ENCODE results near the gene NTN5.

The NTN5 gene

DNA sequence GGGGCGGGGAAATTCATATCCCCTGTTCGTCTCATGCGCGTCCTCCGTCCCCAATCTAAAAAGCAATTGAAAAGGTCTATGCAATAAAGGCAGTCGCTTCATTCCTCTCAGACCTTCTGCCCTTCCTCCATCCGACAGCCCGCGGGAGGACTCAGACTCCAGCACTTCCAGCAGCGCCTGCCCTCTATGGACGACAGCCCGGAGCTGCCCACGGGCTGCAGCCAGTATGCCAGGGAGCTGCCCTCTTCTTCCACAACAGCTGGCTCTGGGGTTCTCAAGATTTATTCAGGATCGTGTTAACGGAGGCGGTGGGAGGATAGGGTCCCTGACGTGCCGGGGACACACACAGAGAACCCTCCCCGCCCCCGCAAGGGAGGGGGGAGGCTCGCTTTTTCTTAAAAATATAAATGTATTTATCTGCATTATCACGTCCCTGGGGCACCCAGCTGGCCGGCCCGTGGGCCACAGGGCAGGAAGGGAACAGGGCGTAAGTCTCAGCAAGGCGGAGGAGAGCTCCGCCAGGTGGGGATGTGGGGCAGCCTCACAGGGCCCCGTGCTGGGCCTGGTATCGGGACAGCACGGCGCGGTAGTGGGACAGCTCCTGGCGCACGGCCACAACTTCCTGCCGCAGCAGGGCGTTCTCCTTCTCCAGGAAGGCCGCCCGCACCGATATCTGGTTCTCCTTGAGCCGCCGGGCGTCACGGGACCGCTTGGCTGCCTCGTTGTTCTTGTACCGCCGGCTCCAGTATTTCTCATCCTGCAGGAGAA lies 42.3 kb downstream of the NTN5 start:
- TF ChIP-seq POLR2AphosphoS5 (IDR thresholded peaks at IDR 0.05; ENCODE audit: low read depth) = peak; percentile 52; the same call in 1 of the 2 replicates
- TF ChIP-seq, protein P1, sequence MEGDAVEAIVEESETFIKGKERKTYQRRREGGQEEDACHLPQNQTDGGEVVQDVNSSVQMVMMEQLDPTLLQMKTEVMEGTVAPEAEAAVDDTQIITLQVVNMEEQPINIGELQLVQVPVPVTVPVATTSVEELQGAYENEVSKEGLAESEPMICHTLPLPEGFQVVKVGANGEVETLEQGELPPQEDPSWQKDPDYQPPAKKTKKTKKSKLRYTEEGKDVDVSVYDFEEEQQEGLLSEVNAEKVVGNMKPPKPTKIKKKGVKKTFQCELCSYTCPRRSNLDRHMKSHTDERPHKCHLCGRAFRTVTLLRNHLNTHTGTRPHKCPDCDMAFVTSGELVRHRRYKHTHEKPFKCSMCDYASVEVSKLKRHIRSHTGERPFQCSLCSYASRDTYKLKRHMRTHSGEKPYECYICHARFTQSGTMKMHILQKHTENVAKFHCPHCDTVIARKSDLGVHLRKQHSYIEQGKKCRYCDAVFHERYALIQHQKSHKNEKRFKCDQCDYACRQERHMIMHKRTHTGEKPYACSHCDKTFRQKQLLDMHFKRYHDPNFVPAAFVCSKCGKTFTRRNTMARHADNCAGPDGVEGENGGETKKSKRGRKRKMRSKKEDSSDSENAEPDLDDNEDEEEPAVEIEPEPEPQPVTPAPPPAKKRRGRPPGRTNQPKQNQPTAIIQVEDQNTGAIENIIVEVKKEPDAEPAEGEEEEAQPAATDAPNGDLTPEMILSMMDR (IDR thresholded peaks at IDR 0.05; ENCODE audit: insufficient read depth, low read length) = no peak
- TF ChIP-seq GABPA (IDR thresholded peaks at IDR 0.05; ENCODE audit: low read depth) = no peak
- TF ChIP-seq, protein P2, sequence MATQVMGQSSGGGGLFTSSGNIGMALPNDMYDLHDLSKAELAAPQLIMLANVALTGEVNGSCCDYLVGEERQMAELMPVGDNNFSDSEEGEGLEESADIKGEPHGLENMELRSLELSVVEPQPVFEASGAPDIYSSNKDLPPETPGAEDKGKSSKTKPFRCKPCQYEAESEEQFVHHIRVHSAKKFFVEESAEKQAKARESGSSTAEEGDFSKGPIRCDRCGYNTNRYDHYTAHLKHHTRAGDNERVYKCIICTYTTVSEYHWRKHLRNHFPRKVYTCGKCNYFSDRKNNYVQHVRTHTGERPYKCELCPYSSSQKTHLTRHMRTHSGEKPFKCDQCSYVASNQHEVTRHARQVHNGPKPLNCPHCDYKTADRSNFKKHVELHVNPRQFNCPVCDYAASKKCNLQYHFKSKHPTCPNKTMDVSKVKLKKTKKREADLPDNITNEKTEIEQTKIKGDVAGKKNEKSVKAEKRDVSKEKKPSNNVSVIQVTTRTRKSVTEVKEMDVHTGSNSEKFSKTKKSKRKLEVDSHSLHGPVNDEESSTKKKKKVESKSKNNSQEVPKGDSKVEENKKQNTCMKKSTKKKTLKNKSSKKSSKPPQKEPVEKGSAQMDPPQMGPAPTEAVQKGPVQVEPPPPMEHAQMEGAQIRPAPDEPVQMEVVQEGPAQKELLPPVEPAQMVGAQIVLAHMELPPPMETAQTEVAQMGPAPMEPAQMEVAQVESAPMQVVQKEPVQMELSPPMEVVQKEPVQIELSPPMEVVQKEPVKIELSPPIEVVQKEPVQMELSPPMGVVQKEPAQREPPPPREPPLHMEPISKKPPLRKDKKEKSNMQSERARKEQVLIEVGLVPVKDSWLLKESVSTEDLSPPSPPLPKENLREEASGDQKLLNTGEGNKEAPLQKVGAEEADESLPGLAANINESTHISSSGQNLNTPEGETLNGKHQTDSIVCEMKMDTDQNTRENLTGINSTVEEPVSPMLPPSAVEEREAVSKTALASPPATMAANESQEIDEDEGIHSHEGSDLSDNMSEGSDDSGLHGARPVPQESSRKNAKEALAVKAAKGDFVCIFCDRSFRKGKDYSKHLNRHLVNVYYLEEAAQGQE (IDR thresholded peaks at IDR 0.05; ENCODE audit: insufficient replicate concordance, low read depth) = no peak
- H3K27ac ChIP-seq (replicated peaks) = 0 out of 2 replicates have a peak overlapping the region, but pooled peaks have one; percentile 4
- H3K27me3 ChIP-seq (ENCODE audit: insufficient read depth, poor library complexity, severe bottlenecking) = no peaks in the 10 kb centered on the region
- DNase-seq (ENCODE audit: low read depth in 1 of 2, low spot score in 1 of 2) = no peak
- no peak overlapping the region for H3K4me3 ChIP-seq (replicated peaks; ENCODE audit: insufficient read depth, low read length)

DNA sequence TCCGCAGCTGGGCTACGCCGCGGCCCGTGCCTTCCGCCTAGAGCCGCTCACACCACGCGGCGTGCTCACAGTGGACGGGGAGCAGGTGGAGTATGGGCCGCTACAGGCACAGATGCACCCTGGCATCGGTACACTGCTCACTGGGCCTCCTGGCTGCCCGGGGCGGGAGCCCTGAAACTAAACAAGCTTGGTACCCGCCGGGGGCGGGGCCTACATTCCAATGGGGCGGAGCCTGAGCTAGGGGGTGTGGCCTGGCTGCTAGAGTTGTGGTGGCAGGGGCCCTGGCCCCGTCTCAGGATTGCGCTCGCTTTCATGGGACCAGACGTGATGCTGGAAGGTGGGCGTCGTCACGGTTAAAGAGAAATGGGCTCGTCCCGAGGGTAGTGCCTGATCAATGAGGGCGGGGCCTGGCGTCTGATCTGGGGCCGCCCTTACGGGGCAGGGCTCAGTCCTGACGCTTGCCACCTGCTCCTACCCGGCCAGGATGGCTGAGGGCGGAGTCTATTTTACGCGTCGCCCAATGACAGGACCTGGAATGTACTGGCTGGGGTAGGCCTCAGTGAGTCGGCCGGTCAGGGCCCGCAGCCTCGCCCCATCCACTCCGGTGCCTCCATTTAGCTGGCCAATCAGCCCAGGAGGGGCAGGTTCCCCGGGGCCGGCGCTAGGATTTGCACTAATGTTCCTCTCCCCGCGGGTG lies 43.1 kb downstream of the NTN5 start:
- Histone ChIP-seq H3K27ac (replicated peaks) (no peak overlapping the region), H3K4me3 (replicated peaks; ENCODE audit: insufficient read depth, low read length) (no peak overlapping the region)

DNA sequence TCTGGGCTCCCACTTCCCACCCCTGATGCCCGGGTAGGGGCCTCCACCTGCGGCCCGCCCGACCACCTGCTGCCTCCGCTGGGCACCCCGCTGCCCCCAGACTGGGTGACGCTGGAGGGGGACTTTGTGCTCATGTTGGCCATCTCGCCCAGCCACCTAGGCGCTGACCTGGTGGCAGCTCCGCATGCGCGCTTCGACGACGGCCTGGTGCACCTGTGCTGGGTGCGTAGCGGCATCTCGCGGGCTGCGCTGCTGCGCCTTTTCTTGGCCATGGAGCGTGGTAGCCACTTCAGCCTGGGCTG lies 43.6 kb downstream of the NTN5 start:
- Histone ChIP-seq H3K27me3 (ENCODE audit: insufficient read depth, poor library complexity, severe bottlenecking) (no peaks in the 10 kb centered on the region), H3K4me3 (replicated peaks; ENCODE audit: insufficient read depth, low read length) (no peak overlapping the region), H3K27ac (replicated peaks) (no peak overlapping the region)
- TF ChIP-seq, protein P2 (IDR thresholded peaks at IDR 0.05; ENCODE audit: insufficient replicate concordance, low read depth) = no peak
- TF ChIP-seq GABPA (IDR thresholded peaks at IDR 0.05; ENCODE audit: low read depth) (no peak), POLR2AphosphoS5 (IDR thresholded peaks at IDR 0.05; ENCODE audit: low read depth) (no peak), SPI1 (IDR thresholded peaks at IDR 0.05; ENCODE audit: borderline replicate concordance, low read depth) (no peak)
- TF ChIP-seq, protein P1 (IDR thresholded peaks at IDR 0.05; ENCODE audit: insufficient read depth, low read length) = no peak
- no peak for DNase-seq (ENCODE audit: low read depth in 1 of 2, low spot score in 1 of 2)

More for the DNA sequence above, 43.1 kb downstream of the NTN5 start:
- no peak for DNase-seq (ENCODE audit: low read depth in 1 of 2, low spot score in 1 of 2)
- no peak for TF ChIP-seq SPI1 (IDR thresholded peaks at IDR 0.05; ENCODE audit: borderline replicate concordance, low read depth)
- TF ChIP-seq POLR2AphosphoS5 (IDR thresholded peaks at IDR 0.05; ENCODE audit: low read depth) = peak; percentile 48; the same call in 1 of the 2 replicates
- TF ChIP-seq GABPA (IDR thresholded peaks at IDR 0.05; ENCODE audit: low read depth) = no peak
- TF ChIP-seq, protein P2 (IDR thresholded peaks at IDR 0.05; ENCODE audit: insufficient replicate concordance, low read depth) = no peak
- TF ChIP-seq, protein P1 (IDR thresholded peaks at IDR 0.05; ENCODE audit: insufficient read depth, low read length) = no peak
- no peaks in the 10 kb centered on the region for H3K27me3 ChIP-seq (ENCODE audit: insufficient read depth, poor library complexity, severe bottlenecking)
